Measurements from ENCODE around the gene DPP10. TPM values are rescaled to one million over a fixed set of nuclear protein-coding genes. Genes with fewer than 3 reads are reported as not detected.

Gene DPP10
- total and polyA plus RNA-seq, 2 of the 13 experiments (the other 11 are each of a cell fraction or from before 2014, with no cell fraction given) = 0.95 to 1.7 TPM

DNA sequence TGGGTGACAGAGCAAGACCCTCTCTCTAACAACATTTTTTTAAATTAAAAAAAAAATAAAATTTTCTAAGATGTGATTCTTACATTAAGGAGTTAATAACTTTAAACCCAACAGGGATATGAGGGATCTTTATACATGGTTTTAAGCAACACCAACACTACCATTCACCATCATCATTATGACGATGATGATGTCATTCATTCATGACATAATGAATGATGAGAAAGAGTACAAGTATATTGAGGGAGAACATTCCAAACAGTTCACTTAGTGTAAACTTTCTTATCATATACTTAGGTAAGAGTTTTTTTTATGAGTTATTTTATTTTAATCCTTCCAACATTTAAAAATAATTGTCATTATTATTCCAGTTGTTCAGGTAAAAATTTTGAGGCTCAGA lies 863.3 kb downstream of the DPP10 start (continued):
- TF ChIP-seq ZNF619 (CRISPR knock-in tag; IDR thresholded peaks at IDR 0.05) (no peak), ATF7 (IDR thresholded peaks at IDR 0.05) (peak; percentile 93), ATF7 (CRISPR knock-in tag; IDR thresholded peaks at IDR 0.05) (no peak), ZNF567 (CRISPR knock-in tag; IDR thresholded peaks at IDR 0.05; ENCODE audit: borderline replicate concordance) (no peak), JDP2 (CRISPR knock-in tag; IDR thresholded peaks at IDR 0.05; ENCODE audit: borderline replicate concordance) (no peak), ADNP (CRISPR knock-in tag; IDR thresholded peaks at IDR 0.05) (no peak), ZSCAN31 (CRISPR knock-in tag; IDR thresholded peaks at IDR 0.05; ENCODE audit: low read depth) (no peak), ZNF10 (CRISPR knock-in tag; IDR thresholded peaks at IDR 0.05; ENCODE audit: borderline replicate concordance, low read depth) (no peak), NR2F2 (IDR thresholded peaks at IDR 0.05; ENCODE audit: borderline replicate concordance, low read depth) (no peak), E2F5 (CRISPR knock-in tag; conservative IDR thresholded peaks at IDR 0.05) (no peak)

DNA sequence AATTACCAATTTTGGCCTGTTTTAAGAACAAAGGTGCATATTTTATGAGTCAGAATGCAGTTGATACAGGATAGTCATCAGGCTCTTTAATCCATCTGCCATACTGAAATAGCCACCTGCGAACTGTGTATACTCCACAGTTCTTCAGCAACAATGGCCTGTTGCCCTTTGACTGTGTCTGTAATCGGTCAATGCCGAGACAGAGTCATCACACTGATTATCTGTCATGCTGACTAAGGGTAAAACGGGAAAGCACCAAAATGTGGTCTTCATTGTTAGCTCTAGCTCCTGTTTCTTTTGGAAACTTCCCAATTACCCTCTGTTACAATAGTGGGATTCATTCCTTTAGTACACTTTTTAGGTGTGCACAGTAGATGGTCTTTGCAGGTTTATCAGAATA lies 871.7 kb downstream of the DPP10 start:
- intact Hi-C loops (cut with micrococcal nuclease; ENCODE audit: unreplicated experiment) = no loop called here
- FAIRE-seq = no peak
- no peak overlapping the region for H3K9ac ChIP-seq (ENCODE audit: insufficient read depth, low read depth, low read length)
- H3K4me2 ChIP-seq (ENCODE audit: low read depth, low read length) = no peak overlapping the region
- in situ Hi-C loops (cut with HindIII; ENCODE audit: extremely low pct_ligation_motif_present, low pct_unique_long_range_greater_than_20kb) = no loop called here
- H3K4me1 ChIP-seq (ENCODE audit: insufficient read depth, low read length) = no peaks in the 10 kb centered on the region
- H3K9me3 ChIP-seq (ENCODE audit: low read length) = peaks cover 96% of the 10 kb centered on the region
- ChIA-PET POLR2A (no interaction called here), CTCF (ENCODE audit: low intra/inter-chr PET ratio, low total read pairs) (no interaction called here)
- WGBS (ENCODE audit: low lambda C conversion rate) = 15% methylated on average over 4 of the region's 4 CpGs
- H3K79me2 ChIP-seq (ENCODE audit: insufficient read depth, low read length) = no peaks in the 10 kb centered on the region
- BruUV-seq (replicated peaks) = no TSS peak
- H2AFZ ChIP-seq (ENCODE audit: low read length) = no peak overlapping the region
- TF ChIP-seq FOXP1 (IDR thresholded peaks at IDR 0.05) = no peak
- TF ChIP-seq FOXP1 (CRISPR knock-in tag; IDR thresholded peaks at IDR 0.05) = no peak
- TF ChIP-seq, protein P1, sequence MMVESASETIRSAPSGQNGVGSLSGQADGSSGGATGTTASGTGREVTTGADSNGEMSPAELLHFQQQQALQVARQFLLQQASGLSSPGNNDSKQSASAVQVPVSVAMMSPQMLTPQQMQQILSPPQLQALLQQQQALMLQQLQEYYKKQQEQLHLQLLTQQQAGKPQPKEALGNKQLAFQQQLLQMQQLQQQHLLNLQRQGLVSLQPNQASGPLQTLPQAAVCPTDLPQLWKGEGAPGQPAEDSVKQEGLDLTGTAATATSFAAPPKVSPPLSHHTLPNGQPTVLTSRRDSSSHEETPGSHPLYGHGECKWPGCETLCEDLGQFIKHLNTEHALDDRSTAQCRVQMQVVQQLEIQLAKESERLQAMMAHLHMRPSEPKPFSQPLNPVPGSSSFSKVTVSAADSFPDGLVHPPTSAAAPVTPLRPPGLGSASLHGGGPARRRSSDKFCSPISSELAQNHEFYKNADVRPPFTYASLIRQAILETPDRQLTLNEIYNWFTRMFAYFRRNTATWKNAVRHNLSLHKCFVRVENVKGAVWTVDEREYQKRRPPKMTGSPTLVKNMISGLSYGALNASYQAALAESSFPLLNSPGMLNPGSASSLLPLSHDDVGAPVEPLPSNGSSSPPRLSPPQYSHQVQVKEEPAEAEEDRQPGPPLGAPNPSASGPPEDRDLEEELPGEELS (CRISPR knock-in tag; IDR thresholded peaks at IDR 0.05) = no peak
- peak; percentile 45 for TF ChIP-seq MAFF (IDR thresholded peaks at IDR 0.05; ENCODE audit: low read depth, low read length)
- no peak for TF ChIP-seq SRSF9 (IDR thresholded peaks at IDR 0.05; ENCODE audit: borderline replicate concordance, insufficient read depth, low read depth, low read length, poor library complexity, severe bottlenecking)
- TF ChIP-seq MAFK (conservative IDR thresholded peaks at IDR 0.05 in 1 of 2, IDR thresholded peaks at IDR 0.05 in 1 of 2; ENCODE audit: low read length in 2 of 2) = peak; percentile 41 to 65; a peak in 3 of 4 replicates
- TF ChIP-seq, protein P2, sequence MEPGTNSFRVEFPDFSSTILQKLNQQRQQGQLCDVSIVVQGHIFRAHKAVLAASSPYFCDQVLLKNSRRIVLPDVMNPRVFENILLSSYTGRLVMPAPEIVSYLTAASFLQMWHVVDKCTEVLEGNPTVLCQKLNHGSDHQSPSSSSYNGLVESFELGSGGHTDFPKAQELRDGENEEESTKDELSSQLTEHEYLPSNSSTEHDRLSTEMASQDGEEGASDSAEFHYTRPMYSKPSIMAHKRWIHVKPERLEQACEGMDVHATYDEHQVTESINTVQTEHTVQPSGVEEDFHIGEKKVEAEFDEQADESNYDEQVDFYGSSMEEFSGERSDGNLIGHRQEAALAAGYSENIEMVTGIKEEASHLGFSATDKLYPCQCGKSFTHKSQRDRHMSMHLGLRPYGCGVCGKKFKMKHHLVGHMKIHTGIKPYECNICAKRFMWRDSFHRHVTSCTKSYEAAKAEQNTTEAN (CRISPR knock-in tag; conservative IDR thresholded peaks at IDR 0.05) = no peak
- no peak overlapping the region for H3K27ac ChIP-seq (ENCODE audit: extremely low read length, insufficient read depth, low read length)
- H3K27me3 ChIP-seq (ENCODE audit: control insufficient read depth in 1 of 2, insufficient read depth in 2 of 2, low read length in 2 of 2) = no peaks in the 10 kb centered on the region
- ATAC-seq = no peak
- no peaks in the 10 kb centered on the region for H3K36me3 ChIP-seq (replicated peaks in 1 of 2; ENCODE audit: control insufficient read depth in 1 of 2, insufficient read depth in 2 of 2, low read length in 2 of 2)
- H3K4me3 ChIP-seq (replicated peaks in 1 of 3; ENCODE audit: insufficient read depth in 1 of 3, low read depth in 2 of 3, low read length in 3 of 3) = no peak overlapping the region
- no peaks in the 10 kb centered on the region for H4K20me1 ChIP-seq (ENCODE audit: insufficient read depth, low read length)
- DNase-seq (ENCODE audit: low spot score) = no peak

Measured in HepG2 (cell line).